Activated naive CD4-positive, alpha-beta T cell treated with anti-CD3 and anti-CD28 coated beads, Interleukin-2, amount 50 U/mL, for 24 hours (primary cell): ENCODE measurements around the gene CCDC71.

ENCODE experiments used
- H3K27ac Mint-ChIP-seq: one replicate; pipeline ENCODE4 v1.8.0; 2021; ENCODE audit warnings: mild to moderate bottlenecking, mixed read lengths
- H3K27me3 Mint-ChIP-seq: one replicate; pipeline ENCODE4 v1.8.0; 2021; ENCODE audit warnings: mixed read lengths
- H3K36me3 Mint-ChIP-seq: one replicate; pipeline ENCODE4 v1.8.0; 2021; ENCODE audit warnings: mixed read lengths
- H3K4me1 Mint-ChIP-seq: one replicate; pipeline ENCODE4 v1.8.0; 2021; ENCODE audit warnings: mixed read lengths
- H3K4me3 Mint-ChIP-seq: one replicate; pipeline ENCODE4 v1.8.0; 2021; ENCODE audit warnings: mild to moderate bottlenecking, mixed read lengths
- H3K9me3 Mint-ChIP-seq: one replicate; pipeline ENCODE4 v1.8.0; 2021; ENCODE audit warnings: mixed read lengths

CCDC71 gene

DNA sequence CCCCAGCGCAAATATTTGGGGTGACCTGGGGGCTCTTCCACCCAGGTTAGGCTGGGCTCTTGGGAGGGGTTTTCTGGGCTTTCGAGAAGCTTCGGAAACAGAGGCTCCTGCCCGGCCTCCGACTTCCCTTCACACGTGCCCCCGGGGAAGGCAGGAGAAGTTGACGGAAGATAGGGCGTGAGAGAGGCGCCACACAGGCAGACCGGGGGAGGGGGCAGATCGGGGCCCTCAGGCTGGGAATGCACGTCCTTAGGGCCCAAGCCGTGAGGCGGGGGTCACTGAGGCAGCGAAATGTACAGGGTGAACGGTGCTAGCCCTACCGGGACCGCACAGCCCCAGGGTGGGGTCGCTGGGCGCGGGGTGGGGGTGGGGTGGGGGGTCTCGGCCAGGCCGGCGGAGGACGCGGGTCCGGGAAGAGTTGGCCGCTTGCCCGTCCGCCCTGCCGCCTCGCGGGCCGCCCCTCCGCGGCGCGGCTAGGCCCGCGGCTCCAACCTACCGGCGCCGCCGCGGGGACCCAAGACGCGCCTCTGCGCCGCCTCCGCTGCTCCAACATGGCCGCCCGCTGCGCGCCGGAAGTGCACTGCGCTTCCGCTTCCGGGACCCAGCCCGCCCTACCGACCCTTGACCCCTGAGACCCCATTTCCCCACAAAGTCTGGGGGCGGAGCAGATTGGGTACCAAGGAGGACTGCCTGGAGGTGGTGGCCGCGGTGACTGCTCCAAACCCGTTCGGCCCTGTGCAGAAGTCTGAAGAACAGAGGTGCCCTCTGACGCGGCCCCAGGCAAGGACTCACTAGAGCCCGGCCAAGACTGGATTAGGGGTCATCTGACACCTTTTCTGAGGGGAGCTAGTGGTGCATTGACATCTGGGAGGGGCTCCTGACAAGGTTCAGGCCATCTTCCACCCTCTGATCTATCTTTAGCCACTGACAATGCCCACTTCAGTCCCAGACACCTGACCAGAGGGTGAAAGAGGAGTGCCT is at the start of gene CCDC71:
Gene CCDC71 (minus strand): TSS at position 561 of the 981 bp plus-strand sequence. CDS start 2,123 bp downstream, outside the sequence.
- Mint-ChIP-seq H3K4me3 (peak within 1 kb of the TSS; percentile 93), H3K36me3 (peaks cover 5% of the 10 kb centered on the region), H3K9me3 (no peaks in the 10 kb centered on the region), H3K27me3 (no peaks in the 10 kb centered on the region), H3K27ac (peak within 1 kb of the TSS; percentile 95), H3K4me1 (peaks cover 40% of the 10 kb centered on the region)

DNA sequence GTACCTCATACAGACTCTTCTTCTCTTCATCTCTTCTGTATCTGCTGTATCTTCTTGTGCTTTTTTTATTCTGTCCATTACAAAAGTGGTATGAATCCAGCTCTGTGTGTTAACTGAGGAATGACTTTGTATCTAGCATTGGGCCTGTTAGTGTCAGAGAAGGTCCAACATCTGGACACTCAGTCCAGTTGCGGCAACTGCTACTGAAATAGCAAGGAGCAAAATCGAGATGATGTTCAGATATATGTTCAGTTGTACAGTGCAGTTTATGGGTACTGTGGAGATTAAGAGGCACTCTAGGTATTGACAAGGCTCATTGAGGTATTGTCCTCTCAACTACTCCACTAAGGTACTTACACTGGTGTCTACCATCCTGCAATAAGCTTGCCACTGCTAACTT is 47.9 kb upstream of the CCDC71 start:
- H3K4me1 Mint-ChIP-seq: no peaks in the 10 kb centered on the region
- H3K36me3 Mint-ChIP-seq: no peaks in the 10 kb centered on the region
- H3K9me3 Mint-ChIP-seq: no peaks in the 10 kb centered on the region
- H3K27ac Mint-ChIP-seq: no peak overlapping the region
- H3K4me3 Mint-ChIP-seq: no peak overlapping the region
- H3K27me3 Mint-ChIP-seq: peaks cover 1% of the 10 kb centered on the region

DNA sequence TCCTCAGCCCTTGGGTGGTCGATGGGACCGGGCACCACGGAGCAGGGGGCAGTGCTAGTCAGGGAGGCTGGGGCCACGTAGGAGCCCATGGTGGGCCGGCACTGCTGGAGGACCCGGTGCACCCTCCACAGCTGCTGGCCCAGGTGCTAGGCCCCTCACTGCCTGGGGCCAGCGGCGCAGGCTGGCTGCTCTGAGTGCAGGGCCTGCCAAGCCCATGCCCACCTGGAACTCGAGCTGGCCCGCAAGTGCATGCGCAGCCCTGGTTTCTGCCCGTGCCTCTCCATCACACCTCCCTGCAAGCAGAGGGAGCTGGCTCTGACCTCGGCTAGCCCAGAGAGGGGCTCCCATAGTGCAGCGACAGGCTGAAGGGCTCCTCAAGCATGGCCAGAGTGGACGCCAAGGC is 47.4 kb upstream of the CCDC71 start:
- Mint-ChIP-seq H3K4me1 (no peaks in the 10 kb centered on the region), H3K9me3 (no peaks in the 10 kb centered on the region), H3K36me3 (no peaks in the 10 kb centered on the region), H3K27ac (no peak overlapping the region), H3K27me3 (peaks cover 1% of the 10 kb centered on the region), H3K4me3 (no peak overlapping the region)

DNA sequence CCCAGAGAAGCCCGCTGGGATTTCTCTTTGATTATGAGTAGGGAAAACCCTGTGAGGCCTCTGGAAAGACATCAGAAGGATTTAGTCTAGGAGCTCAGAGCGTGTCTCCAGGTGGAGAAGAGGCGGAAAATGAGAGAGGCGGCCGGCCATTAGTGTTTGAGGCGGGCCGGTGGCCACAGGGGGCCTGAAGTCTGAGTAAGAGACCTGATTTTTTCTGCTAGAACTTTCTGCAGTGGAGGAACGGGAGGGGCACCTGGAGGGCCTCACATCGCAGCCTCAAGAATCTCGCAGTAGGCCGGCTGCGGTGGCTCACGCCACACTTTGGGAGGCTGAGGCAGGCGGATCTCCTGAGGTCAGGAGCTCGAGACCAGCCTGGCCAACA is 33.8 kb upstream of the CCDC71 start:
- no peaks in the 10 kb centered on the region for H3K9me3 Mint-ChIP-seq
- no peak overlapping the region for H3K27ac Mint-ChIP-seq
- peaks cover 3% of the 10 kb centered on the region for H3K27me3 Mint-ChIP-seq
- no peak overlapping the region for H3K4me3 Mint-ChIP-seq
- no peaks in the 10 kb centered on the region for H3K4me1 Mint-ChIP-seq
- H3K36me3 Mint-ChIP-seq: no peaks in the 10 kb centered on the region

DNA sequence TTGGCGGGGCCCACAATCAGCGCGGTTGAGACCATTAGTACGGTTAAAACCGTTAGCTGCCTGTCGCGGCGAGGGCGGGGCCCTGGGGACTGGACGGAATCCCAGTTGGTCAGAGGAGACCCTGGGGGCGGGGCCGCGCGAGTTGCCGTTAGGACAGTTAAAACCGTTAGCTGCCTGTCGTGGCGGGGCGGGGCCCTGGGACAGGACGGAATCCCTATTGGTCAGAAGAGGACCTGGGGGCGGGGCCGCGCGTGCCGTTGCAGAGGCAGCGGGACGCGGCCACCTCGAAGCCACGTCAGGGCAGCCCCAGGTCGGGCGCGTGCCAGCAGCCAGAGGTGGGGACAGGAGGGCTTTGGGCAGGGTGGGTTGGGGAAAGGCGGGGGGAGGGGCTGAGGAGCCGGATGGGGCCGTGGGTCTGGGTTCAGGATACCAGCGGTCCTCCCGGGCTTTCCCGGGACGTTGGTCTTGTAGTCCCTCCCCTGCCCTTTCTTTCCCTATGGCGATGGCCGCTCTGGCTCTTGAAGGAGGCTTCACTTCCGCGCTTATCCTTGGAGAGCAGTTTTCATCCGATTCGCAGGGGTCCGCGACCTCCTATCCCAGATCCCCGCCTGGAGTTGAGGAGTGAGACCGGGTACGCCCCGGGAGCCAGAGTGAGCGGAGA is 33.2 kb upstream of the CCDC71 start:
- Mint-ChIP-seq H3K27me3 (peaks cover 3% of the 10 kb centered on the region), H3K9me3 (no peaks in the 10 kb centered on the region), H3K36me3 (no peaks in the 10 kb centered on the region), H3K4me1 (no peaks in the 10 kb centered on the region), H3K4me3 (no peak overlapping the region), H3K27ac (no peak overlapping the region)

DNA sequence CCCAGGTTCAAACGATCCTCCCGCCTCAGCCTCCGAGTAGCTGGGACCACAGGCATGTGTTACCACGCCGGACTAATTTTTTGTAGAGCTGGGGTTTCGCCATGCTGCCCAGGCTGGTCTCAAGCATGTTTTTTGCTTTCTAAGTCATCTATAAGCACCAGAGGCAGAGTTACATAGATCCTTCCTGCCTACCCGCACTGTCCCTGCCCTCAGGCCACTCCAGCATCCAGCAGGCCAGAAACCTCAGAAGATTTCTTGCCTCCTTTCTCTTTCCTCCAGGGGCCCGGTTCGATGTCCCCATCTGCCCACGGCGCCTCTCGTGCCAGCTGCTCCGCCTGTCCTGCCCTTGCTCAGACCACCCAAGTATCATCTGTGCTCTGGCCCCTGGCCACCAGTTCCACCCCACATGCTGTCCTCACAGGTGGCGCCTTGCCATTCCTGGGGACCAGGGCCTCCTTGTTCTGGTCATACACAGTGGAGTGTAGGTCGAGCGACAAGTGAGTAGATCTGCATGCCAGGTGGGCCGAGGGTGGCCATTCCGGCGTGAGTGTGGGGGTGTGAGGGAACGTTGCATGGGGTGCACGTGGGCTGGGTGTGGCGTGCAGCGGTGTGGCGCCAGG is 32.6 kb upstream of the CCDC71 start:
- H3K27ac Mint-ChIP-seq: peak overlapping the region; percentile 23

DNA sequence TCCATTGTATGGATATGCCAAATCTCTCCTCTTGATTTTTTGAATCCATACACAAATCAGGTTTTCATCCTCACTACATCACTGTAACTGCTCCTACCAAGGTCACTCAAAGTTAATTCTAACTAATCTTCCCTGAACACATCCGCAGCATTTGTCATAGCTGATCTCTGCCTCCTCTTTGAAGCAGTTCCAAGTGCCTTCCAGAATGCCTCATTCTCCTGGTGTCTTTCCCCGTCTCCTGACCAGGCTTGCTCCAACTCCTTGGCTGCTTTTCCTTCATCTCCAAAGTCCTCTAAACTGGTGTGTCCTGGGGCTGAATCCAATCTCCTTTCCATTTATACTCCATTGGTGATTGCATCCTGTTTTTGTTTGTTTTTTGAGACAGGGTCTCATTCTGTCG is 32.0 kb upstream of the CCDC71 start:
- Mint-ChIP-seq H3K9me3 (no peaks in the 10 kb centered on the region), H3K36me3 (no peaks in the 10 kb centered on the region), H3K27ac (no peak overlapping the region)

More for the DNA sequence above, 32.6 kb upstream of the CCDC71 start:
- no peaks in the 10 kb centered on the region for H3K9me3 Mint-ChIP-seq
- no peaks in the 10 kb centered on the region for H3K4me1 Mint-ChIP-seq
- no peaks in the 10 kb centered on the region for H3K36me3 Mint-ChIP-seq
- no peak overlapping the region for H3K4me3 Mint-ChIP-seq
- peaks cover 3% of the 10 kb centered on the region for H3K27me3 Mint-ChIP-seq

DNA sequence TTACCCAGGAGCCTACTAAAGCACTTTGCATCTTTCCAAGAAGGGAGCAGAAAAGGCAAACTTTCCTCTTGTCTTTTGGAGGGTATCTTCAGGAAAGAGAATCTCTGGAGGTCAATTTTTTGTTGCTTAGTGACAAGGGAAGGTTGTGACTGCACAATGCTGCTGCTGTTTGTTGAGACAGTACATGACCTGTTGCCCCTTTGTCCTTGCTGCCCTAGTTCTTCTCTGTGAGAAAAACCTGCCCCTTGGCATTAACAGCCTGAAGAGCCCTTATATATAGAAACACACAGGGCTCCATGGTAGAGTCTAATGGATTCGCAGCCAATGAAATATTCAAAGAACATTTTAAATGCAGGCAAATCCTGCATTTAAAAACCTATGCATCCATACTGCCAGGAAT is 25.6 kb upstream of the CCDC71 start:
- Mint-ChIP-seq H3K4me1 (no peaks in the 10 kb centered on the region), H3K4me3 (no peak overlapping the region), H3K27me3 (no peaks in the 10 kb centered on the region), H3K27ac (no peak overlapping the region), H3K9me3 (no peaks in the 10 kb centered on the region), H3K36me3 (no peaks in the 10 kb centered on the region)

More for the DNA sequence above, 32.0 kb upstream of the CCDC71 start:
- H3K27me3 Mint-ChIP-seq: peaks cover 3% of the 10 kb centered on the region
- no peak overlapping the region for H3K4me3 Mint-ChIP-seq
- H3K4me1 Mint-ChIP-seq: no peaks in the 10 kb centered on the region

DNA sequence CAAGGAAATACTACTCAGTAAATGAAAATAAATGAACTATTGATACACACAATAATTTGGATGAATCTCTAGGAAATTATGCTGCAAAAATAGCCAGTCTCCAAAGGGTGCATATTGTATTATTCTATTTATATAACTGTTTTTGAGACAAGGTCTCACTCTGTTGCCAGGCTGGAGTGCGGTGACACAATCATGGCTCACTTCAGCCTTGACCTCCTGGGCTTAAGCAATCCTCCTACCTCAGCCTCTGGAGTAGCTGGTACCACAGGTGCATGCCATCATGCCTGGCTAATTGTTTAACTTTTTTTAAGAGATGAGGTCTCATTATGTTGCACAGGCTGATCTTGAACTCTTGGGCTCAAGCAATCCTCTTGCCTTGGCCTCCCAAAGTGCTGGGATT is 17.7 kb upstream of the CCDC71 start:
- Mint-ChIP-seq H3K9me3 (no peaks in the 10 kb centered on the region), H3K27me3 (no peaks in the 10 kb centered on the region), H3K27ac (no peak overlapping the region), H3K4me3 (no peak overlapping the region), H3K36me3 (no peaks in the 10 kb centered on the region), H3K4me1 (no peaks in the 10 kb centered on the region)

DNA sequence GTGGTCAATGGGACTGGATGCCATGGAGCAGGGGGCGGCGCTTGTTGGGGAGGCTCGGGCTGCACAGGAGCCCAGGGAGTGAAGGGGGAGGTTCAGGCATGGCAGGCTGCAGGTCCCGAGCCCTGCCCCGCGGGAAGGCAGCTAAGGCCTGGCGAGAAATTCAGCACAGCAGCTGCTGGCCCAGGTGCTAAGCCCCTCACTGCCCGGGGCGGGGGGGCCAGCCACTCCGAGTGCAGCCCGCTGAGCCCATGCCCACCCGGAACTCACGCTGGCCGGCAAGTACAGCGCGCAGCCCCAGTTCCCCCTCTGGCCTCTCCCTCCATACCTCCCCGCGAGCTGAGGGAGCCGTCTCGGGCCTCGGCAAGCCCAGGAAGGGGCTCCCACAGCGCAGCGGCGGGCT is 16.6 kb upstream of the CCDC71 start:
- Mint-ChIP-seq H3K9me3 (no peaks in the 10 kb centered on the region), H3K4me3 (no peak overlapping the region), H3K27ac (no peak overlapping the region), H3K27me3 (no peaks in the 10 kb centered on the region), H3K36me3 (no peaks in the 10 kb centered on the region), H3K4me1 (no peaks in the 10 kb centered on the region)

DNA sequence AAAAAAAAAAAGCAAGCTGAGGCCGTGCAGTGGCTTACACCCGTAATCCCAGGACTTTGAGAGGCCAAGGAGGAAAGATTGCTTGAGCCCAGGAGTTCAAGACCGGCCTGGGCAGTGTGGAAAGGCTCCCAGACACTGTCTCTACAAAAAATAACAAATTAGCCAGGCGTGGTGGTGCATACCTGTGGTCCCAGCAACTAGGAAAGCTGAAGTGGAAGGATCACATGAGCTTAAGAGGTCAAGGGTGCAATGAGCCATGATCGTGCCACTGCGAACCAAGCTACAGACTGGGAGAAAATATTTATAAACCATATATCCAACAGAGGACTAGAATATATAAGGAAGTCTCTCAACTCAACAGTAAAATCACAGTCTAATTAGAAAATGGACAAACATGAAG is 15.2 kb upstream of the CCDC71 start:
- Mint-ChIP-seq H3K27me3 (no peaks in the 10 kb centered on the region), H3K36me3 (no peaks in the 10 kb centered on the region), H3K27ac (no peak overlapping the region), H3K9me3 (no peaks in the 10 kb centered on the region), H3K4me1 (no peaks in the 10 kb centered on the region), H3K4me3 (no peak overlapping the region)

DNA sequence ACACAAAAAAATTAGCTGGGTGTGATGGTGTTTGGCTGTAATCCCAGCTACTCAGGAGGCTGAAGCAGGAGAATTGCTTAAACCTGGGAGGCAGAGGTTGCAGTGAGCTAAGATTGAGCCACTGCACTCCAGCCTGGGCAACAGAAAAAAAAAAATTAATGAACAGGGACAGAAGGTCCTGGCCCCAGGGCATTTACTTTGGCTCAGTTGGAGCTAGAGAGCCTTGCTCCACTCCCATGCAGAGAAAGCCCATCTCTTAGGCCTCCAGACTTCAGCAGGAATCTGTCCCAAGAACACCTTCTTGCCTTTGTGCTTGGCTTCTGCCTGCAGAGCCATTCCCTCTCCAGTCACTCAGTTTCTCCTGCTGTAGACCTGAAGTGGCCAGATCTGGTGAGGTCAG is 14.0 kb upstream of the CCDC71 start:
- H3K27me3 Mint-ChIP-seq: no peaks in the 10 kb centered on the region
- H3K4me3 Mint-ChIP-seq: no peak overlapping the region
- no peaks in the 10 kb centered on the region for H3K4me1 Mint-ChIP-seq
- H3K9me3 Mint-ChIP-seq: no peaks in the 10 kb centered on the region
- H3K27ac Mint-ChIP-seq: no peak overlapping the region
- no peaks in the 10 kb centered on the region for H3K36me3 Mint-ChIP-seq

DNA sequence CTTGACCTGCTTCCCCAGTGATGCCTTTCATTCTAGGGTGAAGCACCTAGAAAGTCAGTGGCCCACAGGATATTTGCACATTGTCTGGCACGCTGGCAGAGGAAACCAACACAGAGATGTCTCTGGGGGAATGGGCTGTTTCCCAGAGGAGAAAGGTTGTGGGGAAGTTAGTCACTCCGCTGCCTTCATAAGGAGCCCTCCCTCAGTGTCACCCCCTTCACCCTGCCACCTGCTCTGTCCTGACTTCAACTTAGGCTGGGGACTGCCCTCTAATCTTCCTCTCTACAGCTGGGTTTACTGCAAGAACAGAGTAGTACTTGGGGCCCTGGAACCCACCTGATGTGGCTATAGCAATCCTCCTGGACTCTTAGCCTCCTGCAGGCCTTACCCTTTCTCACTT is 10.9 kb upstream of the CCDC71 start:
- Mint-ChIP-seq H3K4me1 (peaks cover 1% of the 10 kb centered on the region), H3K4me3 (no peak overlapping the region), H3K27me3 (no peaks in the 10 kb centered on the region), H3K9me3 (no peaks in the 10 kb centered on the region), H3K27ac (no peak overlapping the region), H3K36me3 (no peaks in the 10 kb centered on the region)

DNA sequence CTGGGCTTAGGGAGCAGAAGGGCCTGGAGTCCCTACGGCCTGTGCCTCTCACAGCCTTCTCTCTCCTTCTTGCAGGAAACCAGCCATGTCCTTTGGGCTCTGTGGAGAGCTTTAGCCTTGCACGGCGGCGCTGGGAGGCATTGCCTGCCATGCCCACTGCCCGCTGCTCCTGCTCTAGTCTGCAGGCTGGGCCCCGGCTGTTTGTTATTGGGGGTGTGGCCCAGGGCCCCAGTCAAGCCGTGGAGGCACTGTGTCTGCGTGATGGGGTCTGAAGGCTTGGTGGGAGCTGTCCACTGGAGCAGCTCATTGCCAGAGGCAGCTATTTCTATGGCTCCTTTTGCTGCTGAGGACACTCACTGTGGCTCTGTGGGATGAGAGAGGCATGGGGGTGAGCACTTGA is 9.4 kb upstream of the CCDC71 start:
- no peaks in the 10 kb centered on the region for H3K9me3 Mint-ChIP-seq
- peaks cover 12% of the 10 kb centered on the region for H3K4me1 Mint-ChIP-seq
- no peaks in the 10 kb centered on the region for H3K27me3 Mint-ChIP-seq
- no peak overlapping the region for H3K4me3 Mint-ChIP-seq
- H3K36me3 Mint-ChIP-seq: no peaks in the 10 kb centered on the region
- H3K27ac Mint-ChIP-seq: no peak overlapping the region

DNA sequence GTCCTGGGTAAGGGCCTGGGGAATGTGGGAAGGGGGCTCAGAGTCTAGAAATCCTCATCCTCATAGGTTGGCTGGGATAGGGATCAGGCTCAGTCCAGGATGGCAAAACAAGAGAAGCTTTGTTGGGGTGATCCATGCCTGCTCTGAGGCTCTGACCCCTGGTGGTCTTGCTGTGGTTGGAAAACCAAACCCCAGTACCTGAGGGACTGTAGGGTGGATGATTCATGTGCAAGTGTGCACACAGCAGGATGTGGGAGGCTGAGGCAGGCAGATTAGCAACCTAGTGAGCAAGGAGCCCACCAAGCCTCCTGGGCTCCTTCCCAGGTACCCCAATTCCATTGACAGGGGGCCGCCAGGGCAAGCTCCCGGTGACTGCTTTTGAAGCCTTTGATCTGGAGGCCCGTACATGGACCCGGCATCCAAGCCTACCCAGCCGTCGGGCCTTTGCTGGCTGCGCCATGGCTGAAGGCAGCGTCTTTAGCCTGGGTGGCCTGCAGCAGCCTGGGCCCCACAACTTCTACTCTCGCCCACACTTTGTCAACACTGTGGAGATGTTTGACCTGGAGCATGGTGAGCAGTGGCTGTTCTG is 8.4 kb upstream of the CCDC71 start:
- H3K4me1 Mint-ChIP-seq: peaks cover 21% of the 10 kb centered on the region
- H3K27me3 Mint-ChIP-seq: no peaks in the 10 kb centered on the region
- H3K9me3 Mint-ChIP-seq: no peaks in the 10 kb centered on the region
- H3K4me3 Mint-ChIP-seq: no peak overlapping the region
- H3K36me3 Mint-ChIP-seq: no peaks in the 10 kb centered on the region
- H3K27ac Mint-ChIP-seq: no peak overlapping the region

DNA sequence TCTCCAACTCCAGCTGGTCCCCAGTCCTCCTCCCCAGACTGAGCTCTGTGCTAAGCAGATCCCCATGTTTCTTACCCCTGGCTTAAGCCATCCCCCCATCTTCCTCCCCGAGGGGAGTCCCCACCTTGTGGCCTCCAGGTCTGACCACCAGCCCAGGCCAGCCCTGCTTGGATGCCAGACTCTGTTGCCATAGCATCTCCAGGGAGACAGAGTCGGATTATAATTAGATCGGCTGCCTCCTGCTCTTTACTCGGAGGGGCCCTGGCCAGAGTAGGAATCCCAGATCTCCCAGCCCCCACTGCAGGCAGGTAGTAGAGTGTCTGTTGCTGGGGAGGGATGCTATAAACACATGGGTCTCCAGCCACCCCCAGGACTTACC is 7.7 kb upstream of the CCDC71 start:
- peaks cover 22% of the 10 kb centered on the region for H3K4me1 Mint-ChIP-seq
- H3K27me3 Mint-ChIP-seq: no peaks in the 10 kb centered on the region
- no peak overlapping the region for H3K4me3 Mint-ChIP-seq
- no peaks in the 10 kb centered on the region for H3K9me3 Mint-ChIP-seq
- H3K36me3 Mint-ChIP-seq: no peaks in the 10 kb centered on the region
- H3K27ac Mint-ChIP-seq: no peak overlapping the region
